ENCODE measurements around the gene CDHR3.

GRCh38 chr7:106058928-106059324 lies 95.9 kb downstream of the CDHR3 start:
- no peak for TF ChIP-seq POLR2A (IDR thresholded peaks at IDR 0.05)
- no peak for TF ChIP-seq CTCF (IDR thresholded peaks at IDR 0.05)
